Measurements from ENCODE around the gene GZMM. TPM values are rescaled to one million over a fixed set of nuclear protein-coding genes. Genes with fewer than 3 reads are reported as not detected.
A peak's percentile ranks its signal among the peaks of the same experiment; 100 is the strongest.

The GZMM gene
- total RNA-seq, 1 experiment from 2014 or later: 0.66 TPM

GRCh38 chr19:591099-591958, 47.5 kb downstream of the GZMM start:
- H3K9me3 Mint-ChIP-seq: no peaks in the 10 kb centered on the region
- H3K4me1 Mint-ChIP-seq: peaks cover 2 to 7% of the 10 kb centered on the region in 2 experiments; a peak in 1 of 4 replicates
- H3K14ac ChIP-seq (ENCODE audit: insufficient read depth, low read length): no peak overlapping the region
- H4K5ac ChIP-seq (ENCODE audit: insufficient read length, low read depth, low read length): no peak overlapping the region
- no peaks in the 10 kb centered on the region for H3K23me2 ChIP-seq (ENCODE audit: insufficient read length, low read depth, low read length, poor library complexity, severe bottlenecking)
- no peak overlapping the region for H3K4me2 ChIP-seq (ENCODE audit: insufficient read depth, insufficient read length, low read length)
- H4K8ac ChIP-seq (replicated peaks; ENCODE audit: insufficient read length, low read depth, low read length): no peak overlapping the region
- H2BK12ac ChIP-seq (ENCODE audit: insufficient read length, low read depth, low read length): no peak overlapping the region
- H4K91ac ChIP-seq (ENCODE audit: insufficient read length, low read depth, low read length): no peak overlapping the region
- H3K18ac ChIP-seq (ENCODE audit: insufficient read length, low read depth, low read length): no peak overlapping the region
- no peak overlapping the region for H3K4ac ChIP-seq (ENCODE audit: low read depth, low read length)
- H3K9me3 ChIP-seq (ENCODE audit: control insufficient read depth, low read depth, low read length): no peaks in the 10 kb centered on the region
- no peak overlapping the region for H2AK5ac ChIP-seq (ENCODE audit: insufficient read length, low read length)
- H3K4me1 ChIP-seq (ENCODE audit: insufficient read depth, low read length): no peaks in the 10 kb centered on the region
- no peak overlapping the region for H2BK20ac ChIP-seq (ENCODE audit: low read depth, low read length, poor library complexity, severe bottlenecking)
- H3T11ph ChIP-seq (ENCODE audit: low read length): no peak overlapping the region
- no peak overlapping the region for H3K56ac ChIP-seq (ENCODE audit: insufficient read length, low read depth, low read length)
- no peak overlapping the region for H3K9ac ChIP-seq (ENCODE audit: extremely low read depth, insufficient read length, low read length)
- H3K27me3 Mint-ChIP-seq (ENCODE audit: low read depth): peaks cover 52% of the 10 kb centered on the region
- peak overlapping the region; percentile 52 to 68; a peak in 4 of 5 replicates for H3K4me3 Mint-ChIP-seq
- peaks cover 3% of the 10 kb centered on the region for H4K20me1 ChIP-seq (ENCODE audit: control insufficient read depth, insufficient read depth, insufficient read length)
- H3K27ac ChIP-seq (ENCODE audit: insufficient read length, low read depth, low read length): no peak overlapping the region
- no peak overlapping the region for H2BK15ac ChIP-seq (ENCODE audit: low read depth, low read length)
- no peak overlapping the region for H2BK120ac ChIP-seq (ENCODE audit: low read depth, low read length, poor library complexity, severe bottlenecking)
- no peaks in the 10 kb centered on the region for H3K79me2 ChIP-seq (ENCODE audit: insufficient read depth, low read length)
- H3K27me3 ChIP-seq (ENCODE audit: insufficient read depth, low read length): peaks cover 12% of the 10 kb centered on the region; the same call in 1 of the 2 replicates
- no peak overlapping the region for H2AFZ ChIP-seq (ENCODE audit: low read length)
- no peak for TF ChIP-seq CTCF (conservative IDR thresholded peaks at IDR 0.05)
- no peak for DNase-seq
- no peaks in the 10 kb centered on the region for H3K79me1 ChIP-seq (ENCODE audit: insufficient read depth, low read depth, low read length, poor library complexity, severe bottlenecking)
- no peak overlapping the region for H3K23ac ChIP-seq (ENCODE audit: insufficient read length, low read depth, low read length)
- no peaks in the 10 kb centered on the region for H3K36me3 Mint-ChIP-seq (ENCODE audit: insufficient read depth in 1 of 3, low read depth in 3 of 3)
- WGBS (ENCODE audit: extremely low coverage, insufficient read length, low lambda C conversion rate): no CpG with 5 or more reads among the region's 75 CpGs
- H2BK5ac ChIP-seq (ENCODE audit: insufficient read length, low read length): no peak overlapping the region
- H3K27ac Mint-ChIP-seq: no peak overlapping the region
